GM18502 (cell line): ENCODE measurements around the gene AP3B1.
"Not testable (repeated sequence)": the region's sequence is repeated elsewhere in the genome, so short reads cannot be mapped to it uniquely, and the experiment has no call there.

Source experiments
- ATAC-seq: cut with Tn5 transposase; IDR thresholded peaks from one replicate; pipeline ENCODE4 v1.9.1; 2021; ENCODE audit warnings: mild to moderate bottlenecking; ENCODE audit not compliant: unreplicated experiment, poor library complexity

Gene AP3B1

DNA sequence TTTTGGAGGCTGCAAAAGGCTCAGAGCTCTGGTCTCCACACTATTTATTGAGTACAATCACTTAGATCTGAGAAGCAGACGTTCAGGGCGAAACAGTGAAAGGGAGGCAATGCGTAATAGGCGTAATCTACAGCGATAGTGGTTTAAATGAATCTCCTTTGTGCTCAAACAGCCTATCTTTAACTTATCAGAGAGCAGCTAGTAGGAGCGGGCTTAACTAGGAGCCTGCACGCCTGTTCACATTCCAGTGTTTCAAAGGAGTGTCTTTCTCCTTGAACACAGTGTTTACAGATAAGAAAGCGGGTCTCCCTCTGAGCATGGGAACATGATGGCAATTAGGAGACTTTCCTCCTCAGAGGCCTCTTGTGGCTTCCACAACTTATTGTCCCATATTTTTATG, 49.4 kb downstream of the AP3B1 start:
- no peak for ATAC-seq

DNA sequence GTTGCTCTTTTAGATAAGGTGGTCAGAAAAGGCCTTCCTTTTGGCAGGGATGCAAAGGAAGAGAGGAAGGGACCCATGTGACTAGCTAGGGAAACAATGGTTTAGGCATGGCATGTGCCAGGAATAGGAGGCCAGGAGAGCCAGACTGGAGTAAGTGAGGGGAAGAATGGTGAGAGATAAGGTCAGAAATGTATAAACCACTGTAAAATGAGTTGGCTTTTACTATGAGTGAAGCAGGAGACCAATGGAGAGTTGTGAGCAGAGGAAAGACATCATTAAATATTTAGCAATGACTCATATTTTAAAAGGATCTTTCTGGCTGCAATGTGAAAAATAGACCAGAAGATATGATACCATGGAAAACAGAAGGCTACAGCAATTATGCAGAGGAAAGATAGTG, 50.9 kb downstream of the AP3B1 start:
- ATAC-seq: no peak

DNA sequence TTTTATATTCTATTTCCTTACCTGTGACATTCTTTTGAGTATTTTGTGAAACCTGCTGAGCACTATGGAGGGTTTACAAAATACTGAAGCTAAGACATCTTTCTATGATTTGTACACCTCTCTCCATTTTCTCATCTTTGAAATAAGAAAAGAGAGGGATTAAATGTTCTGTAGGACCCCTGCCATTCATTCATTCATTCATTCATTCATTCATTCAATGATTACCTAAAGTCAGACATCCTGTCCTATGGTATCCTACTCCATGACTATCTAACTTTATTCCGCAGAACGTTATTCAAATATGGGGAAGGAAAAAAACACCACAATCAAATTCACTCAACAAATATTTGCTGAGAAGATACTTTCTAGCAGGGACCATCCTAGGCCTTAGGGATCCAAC, 51.4 kb downstream of the AP3B1 start:
- ATAC-seq: no peak

DNA sequence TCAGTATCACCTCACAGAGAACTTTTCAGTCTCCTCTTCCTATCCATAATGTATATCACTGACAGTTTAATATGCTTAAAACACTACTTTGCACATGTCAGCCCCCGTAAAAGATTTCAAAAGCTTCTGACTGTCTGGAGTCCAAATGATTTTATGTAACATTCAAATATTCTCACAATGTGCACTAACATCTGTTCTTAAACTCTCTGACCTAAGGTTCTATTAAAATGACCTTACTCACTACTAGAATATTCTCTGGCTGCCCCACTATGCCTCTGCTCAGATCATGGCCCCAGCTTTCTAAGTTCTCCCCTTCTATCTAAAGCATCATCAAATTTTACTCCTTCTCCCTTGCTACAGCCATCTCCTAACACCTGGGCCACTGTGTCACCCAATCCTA, 52.5 kb downstream of the AP3B1 start:
- no peak for ATAC-seq

DNA sequence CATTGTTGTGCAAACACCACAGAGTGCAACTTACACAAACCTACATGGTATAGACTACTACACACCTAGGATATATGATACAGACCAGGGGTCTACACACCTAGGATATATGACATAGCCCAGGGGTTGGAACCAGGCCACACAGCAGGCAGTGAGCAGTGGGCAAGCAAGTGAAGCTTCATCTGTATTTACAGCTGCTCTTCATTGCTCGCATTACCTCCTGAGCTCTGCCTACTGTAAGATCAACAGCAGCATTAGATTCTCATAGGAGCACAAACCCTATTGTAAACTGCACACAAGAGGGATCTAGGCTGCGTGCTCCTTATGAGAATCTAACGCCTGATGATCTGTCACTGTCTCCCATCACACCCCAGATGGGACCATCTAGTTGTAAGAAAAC, 56.6 kb downstream of the AP3B1 start:
- no peak for ATAC-seq

DNA sequence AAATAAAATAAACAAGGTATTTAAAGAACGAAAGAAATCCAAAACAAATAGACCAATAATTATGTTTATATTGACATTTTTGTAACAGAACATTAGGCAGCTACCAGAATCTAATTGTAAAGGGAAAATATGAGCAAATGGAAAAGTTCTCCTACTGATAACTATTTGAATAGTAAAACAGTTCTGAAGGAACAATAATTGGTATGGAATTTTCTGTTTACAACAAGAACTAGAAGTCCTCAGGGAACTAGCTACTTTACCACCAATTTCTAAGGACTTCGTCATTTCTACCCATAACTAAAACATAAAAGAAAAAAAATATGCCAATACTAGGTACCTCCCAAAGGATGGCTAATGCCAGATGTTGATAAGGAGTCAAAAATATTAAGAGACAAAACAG, 58.5 kb downstream of the AP3B1 start:
- ATAC-seq: no peak

DNA sequence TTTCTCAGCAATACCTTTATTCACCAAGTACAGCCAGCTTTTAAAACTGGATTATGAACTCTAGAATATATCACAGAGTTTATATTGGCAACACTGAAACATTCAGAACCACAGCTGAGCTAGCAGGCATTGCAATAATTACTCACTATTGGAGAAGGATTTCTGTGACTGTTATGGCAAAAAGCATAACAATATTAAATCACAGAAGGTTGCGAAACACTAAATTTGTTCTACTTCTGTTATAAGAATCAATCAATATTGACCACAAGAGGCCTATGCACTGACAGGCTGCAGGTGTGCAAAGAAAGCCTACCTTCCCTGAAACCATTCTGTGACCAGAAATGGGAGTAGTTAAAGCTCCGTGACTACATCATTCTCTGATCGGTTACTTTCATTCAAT, 59.2 kb downstream of the AP3B1 start:
- no peak for ATAC-seq

DNA sequence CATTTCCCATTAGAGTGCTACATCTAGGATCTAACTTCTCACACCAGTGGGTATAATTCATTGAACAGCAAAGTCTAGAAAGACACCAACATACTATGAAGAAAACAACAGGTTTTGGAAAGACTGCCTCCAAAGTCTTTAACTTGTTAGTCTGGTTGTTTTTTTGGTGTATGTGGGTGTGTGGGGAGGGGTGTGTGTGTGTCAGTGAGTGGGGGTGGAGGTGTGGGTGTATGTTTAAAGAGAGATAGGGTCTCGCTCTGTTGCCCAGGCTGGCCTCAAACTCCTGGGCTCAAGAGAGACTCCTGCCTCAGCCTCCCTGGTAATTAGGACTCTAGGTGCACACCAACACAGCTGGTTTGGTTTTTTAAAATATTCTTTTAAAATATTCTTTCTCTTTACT, 59.7 kb downstream of the AP3B1 start:
- no peak for ATAC-seq

DNA sequence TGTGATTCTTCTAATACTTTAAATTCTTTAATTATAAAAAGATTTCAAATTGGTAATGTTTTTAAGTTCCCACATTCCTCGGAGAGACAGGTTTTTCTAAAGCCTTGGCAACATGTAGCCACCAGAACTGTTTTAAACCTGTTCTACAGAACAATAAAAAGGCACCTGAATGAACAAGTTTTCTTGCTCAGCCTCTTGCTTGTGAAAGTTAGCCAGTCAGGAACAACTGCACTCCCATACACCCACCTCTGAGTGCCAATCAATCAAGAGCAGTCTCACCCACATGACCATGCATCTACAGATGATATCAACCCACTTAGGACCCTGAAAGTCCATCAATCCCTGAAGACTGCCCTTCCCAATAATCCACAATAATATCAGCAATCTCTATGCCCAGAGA, 62.3 kb downstream of the AP3B1 start:
- no peak for ATAC-seq

DNA sequence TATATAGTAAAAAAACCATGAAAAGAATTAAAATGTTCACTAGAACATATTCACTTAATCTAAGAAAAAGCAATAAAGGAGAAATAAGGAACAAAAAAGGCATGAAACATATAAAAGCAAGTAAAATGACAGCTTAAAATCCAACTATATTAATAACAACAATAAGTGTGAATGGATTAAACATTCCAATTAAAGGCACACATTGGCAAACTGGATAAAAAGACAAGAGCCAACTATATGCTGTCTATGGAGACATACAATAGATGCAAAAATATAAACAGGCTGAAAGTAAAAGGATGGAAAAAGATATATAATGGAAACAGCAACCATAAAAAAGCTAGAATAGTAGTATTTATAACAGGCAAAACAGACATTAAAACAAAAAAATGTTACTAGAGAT, 70.1 kb downstream of the AP3B1 start:
- ATAC-seq: no peak

DNA sequence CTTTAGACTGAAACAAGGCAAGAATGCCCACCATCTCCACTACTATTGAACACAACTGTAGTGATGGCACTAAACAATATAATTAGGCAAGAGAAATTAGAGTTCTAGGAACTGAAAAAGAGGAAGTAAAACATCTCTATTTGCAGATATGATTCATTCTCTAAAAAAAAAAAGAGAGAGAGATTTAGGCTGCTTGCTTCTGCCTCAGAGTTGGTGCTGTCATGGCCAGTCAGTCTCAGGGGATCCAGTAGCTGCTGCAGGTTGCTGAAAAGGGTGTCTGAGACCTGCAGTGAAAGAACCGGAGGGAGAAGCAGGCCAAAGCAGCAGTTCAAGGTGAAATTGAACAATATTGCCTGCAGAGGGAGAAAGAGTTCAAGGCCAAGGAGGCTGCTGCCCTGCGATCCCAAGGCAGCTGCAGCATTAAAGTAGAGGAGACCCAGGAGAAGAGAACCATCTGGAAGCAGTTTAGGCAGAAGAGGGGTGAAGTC, 72.5 kb downstream of the AP3B1 start:
- peak; percentile 99 for ATAC-seq

DNA sequence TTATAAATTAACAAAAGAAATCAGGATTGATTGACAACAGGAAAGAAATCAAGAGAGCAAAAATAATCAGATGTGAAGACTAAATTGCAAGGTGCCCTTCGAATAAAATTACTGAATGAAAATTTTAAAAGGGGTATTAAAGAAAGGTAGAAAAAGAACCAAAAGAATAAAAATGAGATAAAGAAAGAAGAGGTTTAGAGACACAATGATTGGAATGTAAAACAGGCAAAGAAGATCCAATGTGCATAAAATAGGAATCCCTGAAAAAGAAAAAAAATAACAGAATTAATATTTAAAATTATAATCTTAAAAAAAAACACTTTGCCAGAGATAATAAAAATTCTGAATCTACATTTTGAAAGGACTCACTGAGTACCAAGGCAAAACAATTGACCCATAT, 73.0 kb downstream of the AP3B1 start:
- ATAC-seq: no peak

DNA sequence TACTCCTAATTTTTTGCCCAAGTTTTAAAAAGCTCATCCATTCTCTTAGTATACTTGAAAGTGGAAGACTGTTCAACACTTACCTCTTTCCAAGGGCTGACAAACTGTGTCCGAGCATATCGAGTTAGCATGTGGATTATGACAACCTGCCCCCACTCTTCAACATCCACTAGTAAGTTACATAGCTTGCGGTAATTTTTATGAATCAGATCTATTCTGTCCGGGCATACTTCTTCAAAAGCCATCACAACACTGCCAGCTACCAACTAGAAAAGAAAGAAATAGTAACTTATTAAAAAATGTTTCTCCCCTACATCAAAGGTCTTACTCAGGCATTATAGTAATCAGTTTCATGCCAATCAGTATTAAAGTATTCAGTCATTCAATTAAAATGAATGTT, 78.5 kb downstream of the AP3B1 start:
- no peak for ATAC-seq

DNA sequence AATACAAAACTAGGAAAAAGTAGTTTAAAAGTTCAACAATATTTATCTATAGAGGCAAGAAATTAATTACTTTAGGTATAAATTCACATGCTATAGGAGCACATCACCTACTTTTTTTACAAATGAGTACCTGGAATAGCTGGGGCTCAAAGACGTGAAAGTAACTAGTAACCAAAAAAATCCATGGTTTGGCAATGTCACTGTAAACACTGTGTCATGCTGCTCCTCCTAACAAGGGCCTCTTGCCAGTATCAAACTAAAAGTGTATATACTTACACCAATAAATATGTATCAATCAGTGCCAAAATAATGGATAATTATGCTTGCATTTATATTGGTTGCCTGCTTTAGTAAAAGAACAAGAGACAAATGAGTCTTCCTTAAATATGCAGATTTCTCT, 78.9 kb downstream of the AP3B1 start:
- ATAC-seq: no peak

DNA sequence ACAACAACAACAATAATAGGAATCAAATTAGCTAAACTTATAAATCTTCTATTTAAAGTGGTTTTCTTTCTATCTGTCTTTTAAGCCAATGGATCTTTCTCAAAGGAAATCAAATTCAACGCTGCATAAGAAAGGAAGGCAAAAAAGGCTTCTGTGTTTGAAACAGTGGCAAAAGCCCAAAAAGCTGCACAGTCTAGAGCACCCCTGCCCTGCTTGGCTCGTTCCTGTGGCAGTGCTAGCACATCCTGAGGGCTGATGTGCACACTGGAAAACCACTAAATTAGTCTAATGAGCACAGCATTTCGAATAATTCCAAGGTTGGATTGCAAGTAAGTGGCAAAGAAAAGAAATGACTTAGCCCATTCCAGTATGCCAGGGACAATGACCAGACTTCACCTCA, 80.7 kb downstream of the AP3B1 start:
- no peak for ATAC-seq

DNA sequence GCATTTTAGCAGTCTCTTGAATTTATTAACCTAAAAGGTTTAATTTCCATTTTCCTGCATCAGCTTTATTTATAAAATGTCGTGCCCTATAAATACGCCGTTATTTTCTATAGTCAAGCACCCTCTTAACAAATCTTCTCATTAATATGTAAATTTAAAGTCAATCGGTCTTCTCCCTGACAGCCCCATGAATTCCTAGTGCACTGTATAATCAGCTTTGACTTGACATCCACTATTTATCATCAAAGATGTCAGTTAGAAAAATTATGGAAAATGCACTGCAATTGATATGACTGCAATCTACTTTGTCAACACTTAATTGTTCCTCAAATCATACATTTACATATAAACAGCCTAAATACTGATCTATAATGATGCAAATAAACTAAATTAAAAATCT, 83.4 kb downstream of the AP3B1 start:
- no peak for ATAC-seq

DNA sequence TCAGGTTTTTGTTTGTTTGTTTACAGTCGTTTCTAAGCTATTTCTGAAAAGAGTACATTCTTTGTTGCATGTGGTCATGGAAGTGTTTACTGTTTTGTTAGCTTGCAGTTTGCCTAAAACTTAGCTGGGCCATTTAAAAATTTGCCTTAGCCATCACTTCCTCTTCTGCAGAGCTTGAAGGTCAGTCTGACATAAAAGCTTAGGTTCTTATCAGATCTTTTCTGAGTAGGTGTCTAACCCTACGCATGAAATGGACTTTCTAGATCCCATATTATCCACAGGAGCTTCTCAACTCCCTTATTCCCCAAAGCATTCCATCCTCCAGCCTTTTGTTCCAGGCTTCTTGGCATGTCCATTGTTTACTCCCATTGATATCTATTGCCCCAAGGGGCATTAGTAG, 90.3 kb downstream of the AP3B1 start:
- no peak for ATAC-seq

DNA sequence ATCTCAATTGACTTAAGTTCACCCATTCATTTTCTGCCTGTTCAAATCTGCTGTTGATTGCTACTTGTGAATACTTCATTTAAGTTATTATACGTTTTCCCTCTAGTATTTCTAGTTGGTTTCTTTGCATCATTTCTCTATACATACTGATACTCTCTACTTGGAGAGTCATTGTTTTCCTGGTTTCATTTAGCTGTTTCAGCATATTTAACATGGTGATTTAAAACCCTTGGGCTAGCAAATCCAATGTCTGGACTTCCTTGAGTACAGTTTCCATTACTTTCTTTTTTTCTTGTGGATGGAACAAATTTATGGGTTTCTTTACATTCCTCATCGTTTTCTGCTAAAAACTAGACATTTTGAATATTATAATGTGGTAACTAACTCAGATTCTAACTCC, 90.7 kb downstream of the AP3B1 start:
- no peak for ATAC-seq

DNA sequence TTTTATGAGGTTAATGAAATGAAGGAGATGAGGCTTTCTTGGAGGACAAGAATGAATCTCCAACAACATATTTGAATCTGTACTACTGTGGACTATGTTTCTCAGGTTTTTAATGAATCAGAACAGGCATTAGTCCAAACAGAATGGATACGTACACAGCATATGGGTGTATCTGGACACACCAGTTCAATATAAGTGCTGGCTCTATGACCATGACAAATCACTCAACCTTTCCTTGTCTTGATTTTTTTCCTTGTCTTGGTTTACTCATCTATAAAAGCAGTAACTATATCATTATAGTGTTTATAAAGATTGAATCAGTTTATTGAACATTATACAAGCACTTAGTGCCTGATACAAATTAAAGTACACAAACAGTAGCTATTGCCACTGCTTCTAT, 104.1 kb downstream of the AP3B1 start:
- no peak for ATAC-seq

DNA sequence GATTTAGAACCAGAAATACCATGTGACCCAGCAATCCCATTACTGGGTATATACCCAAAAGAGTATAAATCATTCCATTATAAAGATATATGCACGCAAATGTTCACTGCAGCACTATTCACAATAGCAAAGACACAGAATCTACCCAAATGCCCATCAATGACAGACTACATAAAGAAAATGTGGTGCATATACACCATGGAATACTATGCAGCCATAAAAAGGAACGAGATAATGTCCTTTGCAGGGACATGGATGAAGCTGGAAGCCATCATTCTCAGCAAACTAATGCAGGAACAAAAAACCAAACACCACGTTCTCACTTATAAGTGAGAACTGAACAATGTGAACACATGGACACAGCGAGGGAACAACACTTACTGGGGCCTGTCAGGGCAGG, 105.8 kb downstream of the AP3B1 start:
- ATAC-seq: not testable (repeated sequence)

DNA sequence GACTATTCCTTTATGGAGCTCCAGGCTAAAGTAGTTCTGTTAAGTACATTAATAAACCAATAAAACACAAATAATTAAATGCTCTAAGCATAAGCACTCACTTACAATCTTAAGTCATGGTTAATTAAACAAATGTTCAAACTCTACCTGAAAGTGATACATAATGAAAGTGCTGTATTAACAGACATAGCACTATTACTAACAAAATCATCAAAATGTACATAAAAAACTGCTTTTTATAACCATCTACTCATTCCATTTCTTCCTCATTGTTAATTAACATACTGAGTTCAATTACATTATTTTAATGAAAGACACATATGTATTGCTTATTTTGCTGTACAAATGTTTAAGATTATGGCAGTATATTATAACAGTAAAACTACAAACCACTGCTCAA, 107.3 kb downstream of the AP3B1 start:
- ATAC-seq: no peak

DNA sequence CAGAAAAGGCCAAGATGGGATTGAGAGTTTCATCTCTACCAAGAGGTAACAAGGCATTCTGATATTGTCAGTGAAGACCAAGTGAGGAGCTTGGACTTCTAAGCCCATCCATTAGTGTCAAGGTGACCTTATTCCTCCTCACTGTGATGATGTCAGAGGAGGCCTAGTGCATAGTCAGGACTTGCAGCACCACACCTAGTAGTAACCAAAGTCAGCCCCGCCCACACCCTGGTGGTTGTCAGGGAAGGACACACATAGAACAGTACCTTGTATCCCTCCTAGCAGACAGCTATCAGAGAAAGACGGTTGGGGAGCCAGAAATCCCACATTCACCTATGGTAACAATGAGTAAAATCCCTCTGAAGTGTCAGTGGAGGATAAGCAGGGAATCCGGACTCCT, 111.7 kb downstream of the AP3B1 start:
- ATAC-seq: no peak

DNA sequence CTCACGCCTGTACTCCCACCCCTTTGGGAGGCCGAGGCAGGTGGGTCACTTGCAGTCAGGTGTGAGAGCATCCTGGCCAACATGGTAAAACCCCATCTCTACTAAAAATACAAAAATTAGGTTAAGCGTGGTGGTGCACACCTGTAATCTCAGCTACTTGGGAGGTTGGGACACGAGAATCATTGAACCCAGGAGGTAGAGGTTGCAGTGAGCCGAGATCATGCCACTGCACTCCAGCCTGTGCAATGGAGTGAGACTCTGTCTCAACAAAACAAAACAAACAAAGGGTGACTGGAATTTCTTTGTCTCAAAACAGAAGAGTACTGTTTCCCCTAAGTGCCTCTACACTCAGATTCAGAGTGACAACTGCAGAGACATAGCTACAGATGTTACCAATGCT, 116.1 kb downstream of the AP3B1 start:
- ATAC-seq: no peak
